Peyer's patch (tissue), 4 donors: ENCODE results near the gene ABHD6.

Experiments used
- CTCF ChIP-seq, 6 experiments: fragments of 450-650 bp in 4 of 6; fragments of 200-600 bp in 2 of 6; sonication (generic) in 1 of 6; IDR thresholded peaks; one replicate each; pipeline ENCODE4 v1.5.1; 2017 to 2019; ENCODE audit warnings: antibody characterized with exemption in 6 of 6, mild to moderate bottlenecking in 3 of 6, moderate library complexity in 1 of 6
- POLR2A ChIP-seq, 2 donors: fragments of 450-650 bp; IDR thresholded peaks; one replicate each; pipeline ENCODE4 v1.5.1; 2017; ENCODE audit warnings: antibody characterized with exemption in 2 of 2, mild to moderate bottlenecking in 2 of 2, moderate library complexity in 2 of 2

- TF ChIP-seq CTCF (IDR thresholded peaks at IDR 0.05): no peak
- no peak for TF ChIP-seq POLR2A (IDR thresholded peaks at IDR 0.05)
Observed at GRCh38 chr3:58336135-58336882, 98.7 kb downstream of the ABHD6 start.
